ENCODE data around the gene GNAQ.

The GNAQ gene

DNA sequence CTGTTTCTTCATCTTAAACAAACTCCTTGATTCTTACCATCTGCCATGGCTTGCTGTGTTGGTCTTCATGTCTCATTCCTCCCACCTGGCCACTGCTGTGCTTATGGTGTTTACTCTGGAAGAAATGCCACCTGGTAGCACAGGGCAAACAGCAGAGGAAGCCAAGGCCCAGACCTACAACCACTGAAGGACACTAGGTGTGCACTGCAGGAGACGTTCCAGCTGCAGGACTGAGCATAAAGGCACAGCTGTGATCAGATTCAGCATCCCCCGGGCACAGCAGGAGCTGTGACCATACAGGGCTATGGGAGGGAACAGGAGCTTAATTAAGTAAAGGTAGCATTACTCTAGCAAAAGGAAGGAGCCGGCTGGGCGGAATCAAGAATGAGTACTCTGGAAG lies 12.6 kb upstream of the GNAQ start:
- H3K9me3 ChIP-seq: no peaks in the 10 kb centered on the region
- no peaks in the 10 kb centered on the region for H3K36me3 ChIP-seq (replicated peaks)
- H3K4me1 ChIP-seq: no peaks in the 10 kb centered on the region
- in situ Hi-C loops (cut with MboI; ENCODE audit: low sequenced_read_pairs): no loop called here
- DNase-seq (ENCODE audit: low spot score in 2 of 2): no peak
- peaks cover 16% of the 10 kb centered on the region for H3K27me3 ChIP-seq (ENCODE audit: low read depth)
- H3K4me3 ChIP-seq: no peak overlapping the region

DNA sequence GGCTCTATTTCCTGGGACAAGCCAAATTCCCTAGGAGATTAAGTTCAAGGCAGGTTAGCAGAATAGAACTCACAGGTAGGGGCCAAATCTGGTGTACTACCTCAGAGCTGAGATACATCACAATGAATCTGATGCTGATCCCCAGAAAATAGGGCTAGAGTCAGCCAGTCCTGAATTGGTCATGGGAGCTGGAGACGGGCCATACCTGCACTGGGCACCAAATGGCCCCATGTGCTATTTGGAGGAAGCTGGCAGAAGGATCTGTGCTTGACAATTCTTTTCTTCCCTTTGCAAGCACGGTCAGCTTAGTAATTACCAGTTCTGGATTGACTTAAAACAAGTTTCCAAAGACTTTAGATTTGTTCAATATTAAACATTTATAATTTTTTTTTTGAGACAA lies 10.4 kb upstream of the GNAQ start:
- Histone ChIP-seq H3K36me3 (replicated peaks) (no peaks in the 10 kb centered on the region), H3K4me3 (no peak overlapping the region), H3K27me3 (ENCODE audit: low read depth) (peaks cover 10% of the 10 kb centered on the region), H3K9me3 (no peaks in the 10 kb centered on the region), H3K4me1 (no peaks in the 10 kb centered on the region)
- no peak for DNase-seq (ENCODE audit: low spot score in 2 of 2)
- in situ Hi-C loops (cut with MboI; ENCODE audit: low sequenced_read_pairs): no loop called here

DNA sequence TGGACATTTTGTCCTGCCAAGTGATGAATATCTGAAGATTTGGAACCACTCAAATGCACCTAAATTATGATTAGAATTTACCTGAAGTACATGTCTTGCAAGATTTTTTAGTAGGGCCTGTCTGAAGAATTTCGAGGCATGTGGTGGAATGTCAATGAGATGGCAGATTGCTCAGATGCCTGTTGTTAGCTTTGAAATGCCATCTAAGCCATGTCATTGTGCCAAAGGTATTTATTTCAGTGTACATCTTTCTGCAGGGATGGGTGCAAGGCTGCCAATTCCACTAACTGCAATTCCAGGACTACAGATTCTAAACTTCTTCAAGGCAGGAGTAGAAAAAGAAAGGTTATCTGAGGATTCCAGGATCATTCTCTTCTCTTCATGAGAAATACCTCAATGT lies 9.1 kb upstream of the GNAQ start:
- Histone ChIP-seq H3K4me1 (no peaks in the 10 kb centered on the region), H3K4me3 (no peak overlapping the region), H3K9me3 (no peaks in the 10 kb centered on the region), H3K36me3 (replicated peaks) (no peaks in the 10 kb centered on the region), H3K27me3 (ENCODE audit: low read depth) (peaks cover 5% of the 10 kb centered on the region)
- no peak for DNase-seq (ENCODE audit: low spot score in 2 of 2)
- in situ Hi-C loops (cut with MboI; ENCODE audit: low sequenced_read_pairs): no loop called here

DNA sequence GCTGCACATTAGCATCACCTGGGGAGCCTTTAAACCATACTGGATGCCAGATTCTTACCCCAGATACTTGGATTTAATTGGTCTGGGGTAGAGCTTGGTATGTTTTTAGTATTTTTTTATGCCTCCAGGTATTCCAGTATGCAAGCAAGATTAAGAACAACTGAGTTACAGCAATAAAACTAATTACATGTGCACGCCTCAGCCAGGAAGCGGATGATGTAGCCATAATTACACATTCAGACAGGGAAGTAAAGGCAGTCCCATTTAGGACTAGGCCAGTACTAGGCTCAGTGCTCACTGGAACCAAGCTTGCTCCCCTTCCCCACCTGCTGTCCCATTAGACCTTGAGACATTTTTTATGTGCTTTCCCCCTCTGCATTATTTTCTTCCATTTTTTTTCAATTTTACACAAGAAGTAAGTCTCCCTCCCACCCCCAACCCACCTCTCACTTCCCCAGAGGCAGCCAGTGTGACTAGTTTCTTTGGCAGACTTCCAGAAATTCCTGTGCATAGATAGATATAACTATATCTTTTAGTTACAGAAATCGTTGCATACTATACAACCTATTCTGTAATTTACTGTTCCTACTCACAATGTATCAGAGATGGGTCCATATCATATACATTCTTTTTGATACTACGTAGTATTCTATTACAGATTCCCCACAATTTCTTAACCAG lies 7.1 kb upstream of the GNAQ start:
- peaks cover 2% of the 10 kb centered on the region; the same call in 1 of the 2 replicates for H3K27me3 ChIP-seq (ENCODE audit: low read depth)
- in situ Hi-C loops (cut with MboI; ENCODE audit: low sequenced_read_pairs): no loop called here
- DNase-seq (ENCODE audit: low spot score in 2 of 2): no peak

DNA sequence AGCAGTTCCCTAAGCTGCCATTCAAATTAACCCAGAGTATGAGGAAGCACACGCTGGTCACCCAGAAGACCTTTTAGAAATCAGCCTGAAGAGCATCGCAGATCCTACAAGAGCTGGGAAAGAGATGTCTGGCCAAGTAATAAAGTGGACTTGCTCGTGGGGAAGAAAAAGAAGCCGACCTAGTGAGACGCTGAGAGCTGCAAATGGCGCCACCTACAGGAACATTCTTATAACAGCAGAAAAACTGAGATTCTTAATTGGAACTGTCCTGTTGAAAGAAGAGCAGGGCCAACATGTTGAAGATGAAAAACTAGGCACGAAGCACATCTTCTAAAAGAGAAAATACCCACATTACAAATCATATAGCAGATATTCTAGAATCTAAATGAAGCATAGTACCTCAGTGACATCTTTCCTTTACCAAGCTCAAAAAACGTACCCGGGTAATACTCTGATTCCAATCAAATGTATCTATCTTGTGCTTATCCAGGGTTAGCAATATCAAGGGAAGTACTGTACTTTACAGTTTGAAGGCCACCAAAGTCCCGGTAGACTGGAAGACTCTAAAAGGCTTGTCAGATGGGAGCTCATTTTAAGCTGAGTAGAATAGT lies 3.9 kb upstream of the GNAQ start:
- in situ Hi-C loops (cut with MboI; ENCODE audit: low sequenced_read_pairs): no loop called here
- no peaks in the 10 kb centered on the region for H3K36me3 ChIP-seq (replicated peaks)
- DNase-seq (ENCODE audit: low spot score in 2 of 2): peak; percentile 71 to 80
- no peaks in the 10 kb centered on the region for H3K9me3 ChIP-seq
- peaks cover 5% of the 10 kb centered on the region; the same call in 1 of the 2 replicates for H3K4me1 ChIP-seq
- H3K27me3 ChIP-seq (ENCODE audit: low read depth): peaks cover 2% of the 10 kb centered on the region; the same call in 1 of the 2 replicates
- H3K4me3 ChIP-seq: no peak overlapping the region

More for the DNA sequence above, 7.1 kb upstream of the GNAQ start:
- H3K4me1 ChIP-seq: no peaks in the 10 kb centered on the region
- H3K9me3 ChIP-seq: no peaks in the 10 kb centered on the region
- no peaks in the 10 kb centered on the region for H3K36me3 ChIP-seq (replicated peaks)
- H3K4me3 ChIP-seq: no peak overlapping the region

DNA sequence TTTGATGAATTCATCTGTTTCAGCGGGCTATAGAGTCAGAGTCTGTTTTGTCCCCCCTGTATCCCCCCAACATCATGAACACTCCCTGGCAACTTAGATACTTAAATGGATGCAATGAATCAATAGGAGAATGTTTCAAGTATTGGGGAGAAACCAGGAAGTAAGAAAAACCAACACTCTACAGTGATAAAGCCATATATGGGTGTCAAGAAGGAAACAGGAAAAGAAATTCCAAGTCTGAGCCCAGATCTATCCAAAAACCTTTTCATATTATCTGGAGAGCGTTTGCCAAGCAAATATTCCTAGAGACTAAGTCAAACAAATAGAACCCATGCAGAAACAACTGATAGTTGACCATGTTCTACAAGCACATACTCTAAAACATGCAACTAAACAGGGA lies 2.3 kb upstream of the GNAQ start:
- no peak for DNase-seq (ENCODE audit: low spot score in 2 of 2)

DNA sequence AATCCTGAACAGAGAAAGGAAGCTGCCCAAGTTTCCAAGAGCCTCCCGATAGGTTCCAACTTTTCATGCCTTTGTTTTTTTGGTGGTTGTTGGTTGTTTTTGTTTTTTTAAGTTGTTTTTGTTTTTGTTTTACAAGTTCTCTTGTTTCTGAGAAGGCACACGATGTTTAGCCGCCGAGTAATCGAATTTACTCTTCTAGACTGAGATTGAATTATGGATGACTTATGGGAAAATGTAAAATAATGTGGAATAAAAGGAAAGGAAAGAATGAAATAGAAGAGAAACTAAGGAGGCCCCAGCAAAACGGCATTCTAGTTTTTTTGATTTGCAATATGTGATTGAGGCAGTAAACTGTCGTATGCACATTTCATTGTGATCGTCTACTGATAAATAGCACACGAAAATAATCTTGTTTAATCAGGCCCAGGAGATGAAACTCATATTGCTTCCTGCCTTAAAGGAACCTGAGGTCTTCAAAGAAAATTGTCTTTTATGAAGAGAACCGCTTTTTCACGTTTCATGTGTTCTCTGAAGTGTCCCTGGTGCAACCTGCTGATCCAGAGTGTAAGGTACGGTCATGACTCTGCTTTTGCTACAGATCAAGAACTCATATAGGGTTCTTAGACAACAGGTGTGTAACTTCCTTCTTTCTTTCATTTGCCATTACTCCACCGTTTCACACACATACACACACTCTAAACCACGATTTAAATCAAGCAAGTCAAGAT lies 1.3 kb upstream of the GNAQ start:
- in situ Hi-C loops (cut with MboI; ENCODE audit: low sequenced_read_pairs): no loop called here

More for the DNA sequence above, 2.3 kb upstream of the GNAQ start:
- in situ Hi-C loops (cut with MboI; ENCODE audit: low sequenced_read_pairs): no loop called here
- Histone ChIP-seq H3K36me3 (replicated peaks) (no peaks in the 10 kb centered on the region), H3K4me3 (no peak overlapping the region), H3K9me3 (no peaks in the 10 kb centered on the region), H3K4me1 (peaks cover 7% of the 10 kb centered on the region), H3K27me3 (ENCODE audit: low read depth) (peaks cover 2% of the 10 kb centered on the region; the same call in 1 of the 2 replicates)

DNA sequence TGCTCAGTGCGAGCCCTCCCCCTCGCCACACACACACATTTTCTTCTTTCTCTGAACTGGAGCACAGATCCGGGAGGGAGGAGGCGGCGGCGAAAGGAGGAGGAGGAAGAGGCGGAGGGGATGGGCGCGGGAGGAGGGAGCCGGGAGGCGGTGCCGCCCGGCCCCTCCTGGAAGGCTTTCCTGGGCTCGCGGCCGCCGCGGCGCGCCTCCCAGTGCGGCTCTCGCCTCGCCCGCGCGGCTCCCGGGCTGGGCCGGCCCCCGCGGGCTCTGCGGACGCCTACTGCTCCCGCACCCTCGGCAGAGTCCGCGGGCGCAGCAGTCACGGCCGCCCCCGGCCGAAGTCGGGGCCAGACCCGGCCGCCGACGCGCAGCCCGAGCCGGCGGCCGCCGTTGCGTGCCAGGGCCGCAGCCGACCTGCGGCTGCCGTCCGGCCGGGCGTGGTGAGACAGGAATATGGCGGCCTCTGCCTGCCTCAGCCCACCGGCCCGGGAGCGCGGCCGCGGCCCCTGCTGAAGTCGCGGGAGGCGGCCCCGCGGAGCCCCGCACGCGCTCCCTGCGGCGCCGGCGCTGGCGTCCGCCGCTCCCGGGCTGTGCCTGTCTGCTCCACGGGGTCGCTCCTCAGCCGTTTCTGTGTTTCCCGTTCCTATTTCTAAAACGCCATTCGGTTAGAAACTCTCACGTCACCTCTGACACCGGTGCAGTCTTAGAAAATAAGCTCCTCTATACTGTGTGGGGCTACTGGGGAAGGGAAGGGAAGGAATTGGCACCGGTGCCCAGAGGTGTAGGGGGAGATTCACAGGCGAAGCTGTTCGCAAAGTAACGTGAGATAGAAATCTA lies 500 bp upstream of the GNAQ start:
- Histone ChIP-seq H3K4me3 (peak overlapping the region; percentile 37), H3K27me3 (ENCODE audit: low read depth) (peaks cover 2% of the 10 kb centered on the region; the same call in 1 of the 2 replicates), H3K4me1 (peaks cover 15% of the 10 kb centered on the region), H3K9me3 (no peaks in the 10 kb centered on the region), H3K36me3 (replicated peaks) (no peaks in the 10 kb centered on the region)
- DNase-seq (ENCODE audit: low spot score in 2 of 2): peak; percentile 94 to 95
- in situ Hi-C loops (cut with MboI; ENCODE audit: low sequenced_read_pairs): no loop called here

More for the DNA sequence above, 1.3 kb upstream of the GNAQ start:
- H3K4me1 ChIP-seq: peaks cover 15% of the 10 kb centered on the region
- no peaks in the 10 kb centered on the region for H3K36me3 ChIP-seq (replicated peaks)
- no peak for DNase-seq (ENCODE audit: low spot score in 2 of 2)
- H3K4me3 ChIP-seq: peak overlapping the region; percentile 37
- peaks cover 2% of the 10 kb centered on the region; the same call in 1 of the 2 replicates for H3K27me3 ChIP-seq (ENCODE audit: low read depth)
- no peaks in the 10 kb centered on the region for H3K9me3 ChIP-seq

DNA sequence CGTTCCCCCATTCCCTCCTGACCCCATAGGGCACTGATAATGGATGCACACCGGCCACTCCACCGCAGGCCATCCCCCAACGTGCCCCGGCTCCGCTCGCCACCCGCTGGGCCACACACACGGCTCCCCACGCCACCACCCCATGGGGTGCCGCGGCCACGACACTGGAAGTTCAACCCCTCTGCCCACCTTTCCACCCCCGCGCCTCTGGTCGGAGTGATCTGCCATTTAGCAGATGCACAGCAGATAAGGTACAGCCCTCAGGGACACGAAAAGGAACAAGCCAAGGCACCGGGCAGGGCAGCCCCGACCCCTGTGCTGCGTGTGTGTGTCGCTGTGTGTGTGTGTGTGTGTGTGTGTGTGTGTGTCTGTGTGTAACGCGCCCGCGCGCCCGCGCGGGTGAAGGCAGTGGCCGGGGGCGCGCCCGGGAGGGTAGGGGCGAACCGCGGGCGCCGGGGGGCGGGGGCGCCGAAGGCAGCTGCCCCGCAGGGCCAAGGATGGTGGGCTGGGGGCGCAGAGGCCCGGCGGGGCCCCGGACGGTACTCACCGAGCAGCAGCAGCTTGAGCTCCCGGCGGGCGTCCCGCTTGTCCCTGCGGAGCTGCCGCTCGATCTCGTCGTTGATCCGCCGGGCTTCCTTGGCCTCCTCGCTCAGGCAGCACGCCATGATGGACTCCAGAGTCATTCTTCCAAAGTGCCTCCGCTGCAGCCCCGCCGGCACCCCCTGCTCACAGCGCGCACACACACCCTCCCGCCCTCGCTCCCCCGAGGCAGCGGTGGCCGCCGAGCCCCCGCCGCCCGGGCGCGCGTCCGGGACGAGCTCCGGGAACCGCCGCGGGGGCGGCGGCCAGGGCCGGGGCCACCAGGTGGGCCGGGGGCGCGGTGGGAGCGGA lies 813 bp downstream of the GNAQ start:
- peak overlapping the region; percentile 57 for H3K4me3 ChIP-seq
- peak in 1 of 2 experiments; percentile 64 for DNase-seq (ENCODE audit: low spot score in 2 of 2)
- H3K36me3 ChIP-seq (replicated peaks): no peaks in the 10 kb centered on the region
- H3K27me3 ChIP-seq (ENCODE audit: low read depth): no peaks in the 10 kb centered on the region
- in situ Hi-C loops (cut with MboI; ENCODE audit: low sequenced_read_pairs): no loop called here
- peaks cover 18% of the 10 kb centered on the region for H3K4me1 ChIP-seq
- H3K9me3 ChIP-seq: no peaks in the 10 kb centered on the region

DNA sequence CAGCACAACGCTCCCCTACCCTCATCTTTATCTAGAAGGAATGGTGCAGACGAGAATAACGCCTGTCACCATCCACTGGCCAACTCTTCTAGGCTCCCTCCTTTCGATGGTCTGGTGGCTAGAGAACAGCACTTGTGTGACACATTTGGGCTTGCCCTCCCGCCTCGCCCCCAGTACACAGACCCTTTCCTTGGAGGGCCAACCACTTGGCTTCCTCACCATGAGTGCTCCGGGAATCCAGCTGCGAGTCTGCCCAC lies 1.4 kb downstream of the GNAQ start:
- DNase-seq (ENCODE audit: low spot score in 2 of 2): peak in 1 of 2 experiments; percentile 43

DNA sequence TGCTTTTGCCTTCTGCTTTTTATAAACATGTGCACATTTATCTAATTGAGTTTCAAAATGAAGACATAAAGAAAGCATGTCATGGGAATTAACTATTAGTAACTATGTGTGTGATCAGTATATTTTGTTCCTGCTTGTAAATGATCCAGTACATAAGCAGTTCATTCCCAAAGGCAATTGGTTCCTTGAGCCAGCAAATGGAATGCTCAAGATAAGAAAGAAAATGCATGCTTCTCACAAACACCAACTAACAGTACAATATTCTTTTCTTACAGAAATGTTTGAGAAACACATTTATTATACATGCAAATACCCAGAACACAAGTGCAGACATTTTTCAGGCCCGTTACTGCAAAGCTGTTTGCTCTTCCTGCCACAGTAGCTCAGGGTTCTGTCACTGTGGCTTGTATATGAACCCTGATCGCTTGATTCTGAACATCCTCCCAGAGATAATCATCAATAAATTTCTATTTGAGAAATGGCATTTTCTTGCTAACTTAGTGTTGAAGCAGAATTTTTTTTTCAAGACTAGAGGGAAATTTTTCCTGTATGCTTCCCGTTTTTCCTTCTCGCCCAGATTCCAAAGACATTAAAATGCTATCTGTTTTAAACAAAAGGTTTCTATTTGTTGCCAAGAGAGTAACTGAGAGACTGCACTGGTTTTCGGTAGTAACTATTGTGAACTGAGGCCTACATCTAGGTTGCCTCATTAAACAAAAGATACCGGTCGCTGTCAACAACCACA lies 1.9 kb downstream of the GNAQ start:
- in situ Hi-C loops (cut with MboI; ENCODE audit: low sequenced_read_pairs): no loop called here
- no peaks in the 10 kb centered on the region for H3K27me3 ChIP-seq (ENCODE audit: low read depth)
- peak overlapping the region; percentile 57 for H3K4me3 ChIP-seq

More for the DNA sequence above, 1.4 kb downstream of the GNAQ start:
- in situ Hi-C loops (cut with MboI; ENCODE audit: low sequenced_read_pairs): no loop called here
- peaks cover 18% of the 10 kb centered on the region for H3K4me1 ChIP-seq
- H3K27me3 ChIP-seq (ENCODE audit: low read depth): no peaks in the 10 kb centered on the region
- H3K36me3 ChIP-seq (replicated peaks): no peaks in the 10 kb centered on the region
- H3K9me3 ChIP-seq: no peaks in the 10 kb centered on the region
- peak overlapping the region; percentile 57 for H3K4me3 ChIP-seq

DNA sequence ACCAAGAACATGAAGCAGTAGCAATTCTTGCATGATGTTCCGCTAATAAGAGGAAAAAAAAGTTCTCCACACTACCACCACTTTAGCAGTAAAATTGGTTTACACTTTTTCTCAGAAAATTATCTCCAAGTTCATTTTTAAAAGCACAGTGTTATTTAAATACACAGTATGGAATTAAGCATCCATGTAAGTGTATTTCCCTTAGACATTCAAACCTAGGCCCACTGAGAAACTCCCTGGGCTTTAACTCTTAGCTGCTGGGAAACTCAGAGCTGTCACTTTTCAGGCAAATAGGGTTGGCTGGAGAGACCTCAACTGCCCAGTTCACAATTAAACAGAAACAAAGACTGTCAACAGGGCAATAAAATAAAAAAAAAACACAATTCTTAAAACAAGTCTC lies 2.7 kb downstream of the GNAQ start:
- H3K27me3 ChIP-seq (ENCODE audit: low read depth): no peaks in the 10 kb centered on the region
- in situ Hi-C loops (cut with MboI; ENCODE audit: low sequenced_read_pairs): no loop called here
- peak overlapping the region; percentile 57 for H3K4me3 ChIP-seq
- DNase-seq (ENCODE audit: low spot score in 2 of 2): no peak
- peaks cover 18% of the 10 kb centered on the region for H3K4me1 ChIP-seq
- H3K36me3 ChIP-seq (replicated peaks): no peaks in the 10 kb centered on the region
- H3K9me3 ChIP-seq: no peaks in the 10 kb centered on the region

More for the DNA sequence above, 1.9 kb downstream of the GNAQ start:
- no peak for DNase-seq (ENCODE audit: low spot score in 2 of 2)
- Histone ChIP-seq H3K36me3 (replicated peaks) (no peaks in the 10 kb centered on the region), H3K4me1 (peaks cover 18% of the 10 kb centered on the region), H3K9me3 (no peaks in the 10 kb centered on the region)

Measured in HAP-1 (cell line).